Measurements from ENCODE around the gene NAV3. TPM values are rescaled to one million over a fixed set of nuclear protein-coding genes. Genes with fewer than 3 reads are reported as not detected.

The NAV3 gene
- total RNA-seq, 1 experiment from 2014 or later = 2.5 TPM

DNA sequence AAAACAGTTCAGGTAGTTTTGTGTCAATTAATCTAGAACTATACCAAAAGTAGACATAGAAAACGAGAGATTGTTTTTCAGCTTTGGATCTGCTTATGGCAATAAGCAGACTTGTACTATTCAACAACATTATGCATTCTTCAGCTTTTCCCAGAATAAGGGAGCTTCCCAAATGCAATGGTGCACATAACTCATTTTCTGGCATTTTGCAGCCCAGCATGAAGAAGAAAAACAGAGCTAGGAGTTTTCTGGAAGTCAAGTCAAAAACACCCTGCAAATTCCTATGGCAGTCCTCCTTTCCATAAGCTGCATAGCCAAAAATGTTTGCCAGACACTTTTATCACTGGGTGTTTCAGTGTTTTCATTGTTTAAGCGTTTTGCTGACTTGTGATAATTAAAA lies 314.7 kb downstream of the NAV3 start:
- Histone ChIP-seq H3K9me3 (ENCODE audit: control insufficient read depth, insufficient read depth, low read depth, low read length) (no peaks in the 10 kb centered on the region), H3K4me3 (ENCODE audit: low read depth in 2 of 2, low read length in 2 of 2) (no peak overlapping the region), H3K4me1 (ENCODE audit: control insufficient read depth, insufficient read depth, low read length) (no peaks in the 10 kb centered on the region), H3K36me3 (ENCODE audit: control insufficient read depth, insufficient read depth, low read length) (no peaks in the 10 kb centered on the region), H3K27ac (ENCODE audit: low read length) (no peak overlapping the region), H3K27me3 (ENCODE audit: control insufficient read depth, insufficient read depth, low read length) (no peaks in the 10 kb centered on the region)
- no TSS peak for BruUV-seq (replicated peaks)
- in situ Hi-C loops (cut with HindIII; ENCODE audit: low pct_unique_long_range_greater_than_20kb, low sequenced_read_pairs) = no loop called here
- ATAC-seq = no peak
- CTCF ChIA-PET = no interaction called here
- TF ChIP-seq POLR2AphosphoS5 (IDR thresholded peaks at IDR 0.05; ENCODE audit: low read depth, low read length) (no peak), SIN3A (IDR thresholded peaks at IDR 0.05; ENCODE audit: borderline replicate concordance, insufficient read depth, low read depth, low read length) (no peak), CTCF (IDR thresholded peaks at IDR 0.05) (no peak), TCF7L2 (IDR thresholded peaks at IDR 0.05; ENCODE audit: low read depth, low read length) (no peak)
- TF ChIP-seq, protein P1, sequence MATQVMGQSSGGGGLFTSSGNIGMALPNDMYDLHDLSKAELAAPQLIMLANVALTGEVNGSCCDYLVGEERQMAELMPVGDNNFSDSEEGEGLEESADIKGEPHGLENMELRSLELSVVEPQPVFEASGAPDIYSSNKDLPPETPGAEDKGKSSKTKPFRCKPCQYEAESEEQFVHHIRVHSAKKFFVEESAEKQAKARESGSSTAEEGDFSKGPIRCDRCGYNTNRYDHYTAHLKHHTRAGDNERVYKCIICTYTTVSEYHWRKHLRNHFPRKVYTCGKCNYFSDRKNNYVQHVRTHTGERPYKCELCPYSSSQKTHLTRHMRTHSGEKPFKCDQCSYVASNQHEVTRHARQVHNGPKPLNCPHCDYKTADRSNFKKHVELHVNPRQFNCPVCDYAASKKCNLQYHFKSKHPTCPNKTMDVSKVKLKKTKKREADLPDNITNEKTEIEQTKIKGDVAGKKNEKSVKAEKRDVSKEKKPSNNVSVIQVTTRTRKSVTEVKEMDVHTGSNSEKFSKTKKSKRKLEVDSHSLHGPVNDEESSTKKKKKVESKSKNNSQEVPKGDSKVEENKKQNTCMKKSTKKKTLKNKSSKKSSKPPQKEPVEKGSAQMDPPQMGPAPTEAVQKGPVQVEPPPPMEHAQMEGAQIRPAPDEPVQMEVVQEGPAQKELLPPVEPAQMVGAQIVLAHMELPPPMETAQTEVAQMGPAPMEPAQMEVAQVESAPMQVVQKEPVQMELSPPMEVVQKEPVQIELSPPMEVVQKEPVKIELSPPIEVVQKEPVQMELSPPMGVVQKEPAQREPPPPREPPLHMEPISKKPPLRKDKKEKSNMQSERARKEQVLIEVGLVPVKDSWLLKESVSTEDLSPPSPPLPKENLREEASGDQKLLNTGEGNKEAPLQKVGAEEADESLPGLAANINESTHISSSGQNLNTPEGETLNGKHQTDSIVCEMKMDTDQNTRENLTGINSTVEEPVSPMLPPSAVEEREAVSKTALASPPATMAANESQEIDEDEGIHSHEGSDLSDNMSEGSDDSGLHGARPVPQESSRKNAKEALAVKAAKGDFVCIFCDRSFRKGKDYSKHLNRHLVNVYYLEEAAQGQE (IDR thresholded peaks at IDR 0.05; ENCODE audit: insufficient read depth in 1 of 2, low read depth in 2 of 2, low read length in 1 of 2) = no peak
- intact Hi-C loops (cut with micrococcal nuclease; ENCODE audit: unreplicated experiment) = no loop called here
- no peak for DNase-seq (ENCODE audit: low read depth, low spot score)
- POLR2A ChIA-PET = no interaction called here

DNA sequence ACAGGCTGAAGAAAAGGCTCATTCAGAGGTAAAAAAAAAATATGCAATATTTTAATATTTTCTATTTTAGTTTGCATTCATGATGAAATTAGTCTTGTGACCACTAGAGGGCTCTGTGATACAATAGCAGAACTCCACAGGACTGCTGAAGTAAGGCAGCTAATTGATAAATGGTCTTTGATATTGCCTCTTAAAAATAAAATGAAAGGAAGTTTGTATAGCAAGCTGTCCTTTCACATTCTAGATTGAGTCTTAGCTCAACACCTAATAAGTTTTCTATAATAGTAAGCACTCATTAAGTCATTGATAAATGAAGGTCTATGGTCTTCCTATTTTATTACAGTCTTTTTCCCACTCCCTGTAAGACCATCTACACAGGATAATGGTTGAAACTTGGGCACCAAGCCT lies 315.7 kb downstream of the NAV3 start:
- intact Hi-C loops (cut with micrococcal nuclease; ENCODE audit: unreplicated experiment) (no loop called here), in situ Hi-C loops (cut with HindIII; ENCODE audit: low pct_unique_long_range_greater_than_20kb, low sequenced_read_pairs) (no loop called here)
- TF ChIP-seq TCF7L2 (IDR thresholded peaks at IDR 0.05; ENCODE audit: low read depth, low read length) (no peak), POLR2AphosphoS5 (IDR thresholded peaks at IDR 0.05; ENCODE audit: low read depth, low read length) (no peak), CTCF (IDR thresholded peaks at IDR 0.05) (peak; percentile 78; the same call in 1 of the 2 replicates)
- TF ChIP-seq, protein P1 (IDR thresholded peaks at IDR 0.05; ENCODE audit: insufficient read depth in 1 of 2, low read depth in 2 of 2, low read length in 1 of 2) = no peak
- Histone ChIP-seq H3K27me3 (ENCODE audit: control insufficient read depth, insufficient read depth, low read length) (no peaks in the 10 kb centered on the region), H3K4me1 (ENCODE audit: control insufficient read depth, insufficient read depth, low read length) (no peaks in the 10 kb centered on the region), H3K4me3 (ENCODE audit: low read depth in 2 of 2, low read length in 2 of 2) (no peak overlapping the region), H3K36me3 (ENCODE audit: control insufficient read depth, insufficient read depth, low read length) (no peaks in the 10 kb centered on the region), H3K27ac (ENCODE audit: low read length) (no peak overlapping the region), H3K9me3 (ENCODE audit: control insufficient read depth, insufficient read depth, low read depth, low read length) (no peaks in the 10 kb centered on the region)
- BruUV-seq (replicated peaks) = no TSS peak
- DNase-seq (ENCODE audit: low read depth, low spot score) (peak; percentile 4), ATAC-seq (no peak)
- ChIA-PET CTCF (no interaction called here), POLR2A (no interaction called here)
